HT-29 (cell line): ENCODE results near the gene KDM4B. TPM values are rescaled to one million over a fixed set of nuclear protein-coding genes. Genes with fewer than 3 reads are reported as not detected.
"Not testable (repeated sequence)": the region's sequence is repeated elsewhere in the genome, so short reads cannot be mapped to it uniquely, and the experiment has no call there.

Experiments
- DNase-seq: peaks from one replicate; pipeline ENCODE4 v3.0.0-alpha.2; 2015; ENCODE audit warnings: low spot score
- small RNA-seq: library from RNA; depleted of rRNA; stranded (forward); fragments of <200 nt; gene quantifications from one replicate; pipeline ENCODE3, GENCODE V24; 2014
- total RNA-seq: library from RNA; depleted of rRNA; stranded (reverse); fragments of >200 nt; shearing (Covaris generic); gene quantifications from 2 replicates; pipeline ENCODE4 v1.2.3, GENCODE V29; 2014; rRNA removed

Gene KDM4B
- total RNA-seq, 1 experiment from 2014 or later: 7.8 TPM

GRCh38 chr19:5194641-5195040 lies 225.7 kb downstream of the KDM4B start:
- no peak for DNase-seq

- DNase-seq: not testable (repeated sequence)
Measured at GRCh38 chr19:5195587-5195986, 226.7 kb downstream of the KDM4B start.

DNA sequence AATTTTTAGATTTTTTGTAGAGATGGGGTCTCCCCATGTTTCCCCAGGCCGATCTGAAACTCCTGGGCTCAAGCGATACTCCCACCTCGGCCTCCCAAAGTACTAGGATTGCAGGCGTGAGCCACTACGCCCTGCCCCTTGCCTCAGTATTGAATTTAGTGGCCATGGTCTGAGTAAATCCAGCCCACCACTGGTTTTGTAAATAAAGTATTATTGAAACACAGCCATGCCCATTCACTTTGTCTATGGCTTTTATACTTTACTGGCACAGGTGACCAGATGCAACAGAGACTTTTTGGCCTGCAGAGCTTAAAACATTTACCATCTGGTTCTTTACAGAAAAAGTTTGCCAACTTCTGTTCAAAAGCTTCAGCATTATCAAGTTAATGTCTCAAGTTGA lies 227.9 kb downstream of the KDM4B start:
- DNase-seq: no peak

DNA sequence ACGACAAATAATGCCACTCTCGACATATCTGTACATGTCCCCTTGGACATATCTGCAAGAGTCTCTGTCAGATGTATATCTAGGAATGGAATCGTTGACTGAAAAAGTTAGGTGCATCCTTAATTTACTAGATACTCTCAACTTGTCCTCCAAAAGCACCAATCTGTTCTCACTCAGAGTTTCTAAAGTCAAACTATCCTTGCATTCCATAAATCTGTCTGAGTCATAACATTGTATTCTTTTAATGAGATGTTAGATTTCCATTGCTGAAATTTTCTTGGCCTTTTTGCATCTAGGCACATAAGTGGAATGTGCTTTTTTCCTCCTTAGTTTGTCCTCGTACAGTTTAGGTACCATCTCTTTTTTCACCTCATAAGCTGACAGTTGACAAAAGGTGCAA lies 231.9 kb downstream of the KDM4B start:
- no peak for DNase-seq

DNA sequence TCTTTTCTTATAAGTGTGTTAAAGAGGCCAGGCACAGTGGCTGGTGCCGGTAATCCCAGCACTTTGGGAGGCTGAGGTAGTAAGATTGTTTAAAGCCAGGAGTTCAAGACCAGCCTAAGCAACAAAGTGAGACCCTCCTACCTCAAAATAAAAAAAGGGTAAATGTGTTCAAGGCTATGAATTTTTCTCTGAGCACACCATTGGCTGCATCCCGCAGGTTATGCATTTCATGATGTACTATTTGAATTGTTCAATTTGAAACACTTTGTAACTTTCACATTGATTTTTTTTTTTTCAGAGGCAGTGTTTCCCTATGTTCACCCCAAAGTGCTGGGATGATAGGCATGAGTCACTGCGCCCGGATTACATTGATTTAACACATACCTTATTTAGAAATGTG lies 233.6 kb downstream of the KDM4B start:
- no peak for DNase-seq

Small RNA genes within 50 kb of the gene (small RNA-seq; reads per million reads assigned to genes)
- gene MIR4747: not detected

Other genes with a start within 250 kb of the KDM4B start
- 72.8 and 74.3 TPM in 2 replicates for gene DPP9, start 245.3 kb upstream of the KDM4B start, total RNA-seq
- gene FEM1A, start 177.4 kb upstream of the KDM4B start, total RNA-seq: 17.8 and 22.2 TPM in 2 replicates
- 3.9 and 4.0 TPM in 2 replicates for gene TICAM1, start 137.4 kb upstream of the KDM4B start, total RNA-seq
- 69.6 and 70.9 TPM in 2 replicates for gene PLIN3, start 101.4 kb upstream of the KDM4B start, total RNA-seq
- gene ARRDC5, start 66.2 kb upstream of the KDM4B start, total RNA-seq: not detected in 2 replicates
- 93.3 and 95.9 TPM in 2 replicates for gene UHRF1, start 59.6 kb upstream of the KDM4B start, total RNA-seq